CD4-positive, alpha-beta T cell treated with Interferon alpha-2 for 1 hour (primary cell): Measurements from ENCODE around the gene COG3.

ENCODE experiments used
- DNase-seq, 2 donors: peaks; one replicate each; pipeline ENCODE4 v3.0.0-alpha.2; 2020 to 2022

The COG3 gene

GRCh38 chr13:45508776-45509175, 44.0 kb downstream of the COG3 start:
- DNase-seq, result no peak

DNA sequence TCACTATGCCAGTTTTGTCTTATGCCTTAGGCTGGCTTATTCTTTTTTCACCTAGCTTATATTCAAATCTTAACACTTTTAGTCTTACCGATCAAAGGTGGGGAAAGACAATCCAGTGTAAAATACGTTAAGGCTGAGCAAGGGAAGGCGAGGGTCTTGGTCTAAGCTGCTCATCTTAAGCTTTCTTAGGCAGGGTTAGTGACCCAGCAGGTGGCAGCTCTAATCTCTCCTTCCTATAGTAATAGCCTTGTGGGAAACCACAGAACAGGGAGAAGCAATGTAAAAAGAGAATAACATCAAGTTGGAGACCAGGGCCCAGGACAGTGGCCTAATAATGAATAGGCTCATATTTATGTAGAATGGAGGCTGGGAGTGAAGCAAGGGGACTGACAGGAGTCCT, 45.9 kb downstream of the COG3 start:
- DNase-seq, result no peak

DNA sequence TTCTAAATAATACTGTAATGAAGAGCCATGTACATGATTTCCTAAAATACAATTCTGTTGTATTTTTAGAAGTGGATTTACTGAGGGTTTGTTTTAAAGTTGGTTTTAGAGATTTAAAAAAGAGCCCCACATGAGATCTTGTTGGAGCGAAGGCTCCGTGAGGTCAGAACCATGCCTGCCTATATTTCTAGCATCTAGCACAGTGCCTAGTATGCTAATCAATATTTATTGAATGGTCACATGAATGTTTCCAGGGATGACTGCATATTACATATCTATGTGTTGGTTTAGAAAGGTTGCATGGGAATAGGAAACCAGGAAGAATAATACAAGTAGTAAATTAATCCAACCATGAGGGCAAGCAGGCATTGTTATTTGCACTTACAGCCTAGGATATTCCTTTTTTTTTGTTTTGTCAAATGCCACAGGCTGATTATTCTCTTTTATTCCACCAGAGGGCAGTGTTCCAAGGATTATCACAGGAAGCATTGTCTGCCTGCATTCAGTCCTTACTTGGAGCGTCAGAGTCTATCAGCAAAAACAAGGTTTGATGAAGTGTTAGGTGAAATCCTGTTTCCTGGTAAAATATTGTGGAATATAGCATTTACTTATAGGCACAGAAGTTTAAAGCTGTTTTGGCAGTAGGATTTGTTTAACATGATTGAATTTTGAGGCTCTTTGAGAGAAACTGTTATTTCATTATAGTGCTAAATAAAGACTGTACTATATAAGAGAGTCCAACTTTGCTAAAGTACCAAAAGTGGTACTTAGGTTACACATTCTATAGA, 46.8 kb downstream of the COG3 start:
- peak; percentile 16 to 75 for DNase-seq

GRCh38 chr13:45512098-45512496, 47.4 kb downstream of the COG3 start:
- DNase-seq, result no peak

GRCh38 chr13:45516757-45517156, 52.0 kb downstream of the COG3 start:
- DNase-seq, result no peak

- no peak for DNase-seq
Observed at GRCh38 chr13:45518525-45519245, 53.9 kb downstream of the COG3 start.

- no peak for DNase-seq
Observed at GRCh38 chr13:45519493-45519892, 54.8 kb downstream of the COG3 start.

DNA sequence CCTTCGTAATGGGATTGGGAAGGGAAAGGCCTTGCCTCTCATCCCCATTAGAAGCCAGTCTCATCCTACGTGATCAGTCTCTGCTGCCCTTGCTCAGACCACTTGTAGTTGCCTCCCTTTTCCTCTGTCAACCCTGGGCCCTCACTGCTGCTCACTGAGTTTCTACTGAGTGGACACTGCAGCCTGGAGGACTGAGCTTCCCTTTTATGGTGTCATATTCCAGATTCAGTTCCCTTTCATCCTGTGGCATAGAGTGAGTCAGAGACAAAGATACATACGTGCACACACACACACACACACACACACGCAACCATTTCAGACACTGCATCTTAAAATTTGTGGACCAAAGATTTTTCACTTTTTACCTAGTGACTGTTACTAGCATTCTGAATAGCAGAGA, 56.6 kb downstream of the COG3 start:
- DNase-seq, result peak; percentile 2 to 34

DNA sequence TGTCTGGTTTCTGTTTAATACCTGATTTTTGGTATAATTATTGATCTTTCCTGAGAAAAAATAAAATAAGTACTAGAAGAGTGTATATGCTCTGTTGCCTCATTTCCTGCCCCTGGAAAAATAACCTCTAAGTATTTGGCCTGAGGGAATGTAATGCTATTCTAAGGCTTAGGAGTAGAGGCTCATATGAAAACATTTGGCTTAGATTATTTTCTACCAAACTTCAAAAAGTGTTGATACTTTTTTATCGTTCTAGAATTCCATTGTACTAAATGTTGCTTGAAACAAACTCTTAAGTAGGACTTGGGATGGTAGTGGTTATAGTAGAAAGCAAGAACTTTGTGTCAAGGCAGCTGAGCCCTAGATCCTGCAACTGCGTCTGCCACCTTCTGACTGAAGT, 57.8 kb downstream of the COG3 start:
- DNase-seq, result no peak

DNA sequence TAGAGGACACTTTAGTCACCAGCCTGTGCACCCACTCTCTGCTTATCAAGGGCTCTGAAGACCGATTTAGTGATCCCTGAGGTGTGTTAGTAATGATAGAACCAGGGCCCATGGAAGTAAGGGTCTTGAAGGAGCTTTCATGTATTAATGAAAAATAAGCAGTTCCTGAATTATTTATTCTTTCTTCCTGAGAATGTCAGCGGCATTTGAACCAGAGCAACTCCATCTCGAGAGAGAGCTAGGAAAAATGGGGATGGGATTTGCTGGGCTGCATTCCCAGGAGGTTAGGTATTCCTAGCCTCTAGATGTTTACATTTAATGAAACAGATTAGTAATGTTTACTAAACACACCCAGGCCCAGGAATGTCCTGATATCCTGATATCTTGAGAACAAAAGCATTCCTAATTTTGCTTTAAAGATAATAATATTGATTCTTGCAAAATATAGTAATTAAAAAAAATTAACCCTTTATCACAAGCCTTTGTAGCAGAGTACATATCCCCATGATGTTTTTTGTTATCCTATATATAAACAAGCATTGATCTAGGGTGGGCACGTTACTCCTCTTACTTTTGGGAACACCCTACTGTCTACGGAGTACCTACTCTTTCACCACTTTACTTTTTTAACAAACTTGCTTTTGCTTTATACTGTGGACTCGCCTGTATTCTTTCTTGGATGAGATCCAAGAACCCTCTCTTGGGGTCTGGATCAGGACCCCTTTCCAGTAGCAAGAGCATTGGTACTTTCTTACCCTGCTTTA, 63.1 kb downstream of the COG3 start:
- no peak for DNase-seq

GRCh38 chr13:45529758-45530157, 65.0 kb downstream of the COG3 start:
- DNase-seq, result no peak

DNA sequence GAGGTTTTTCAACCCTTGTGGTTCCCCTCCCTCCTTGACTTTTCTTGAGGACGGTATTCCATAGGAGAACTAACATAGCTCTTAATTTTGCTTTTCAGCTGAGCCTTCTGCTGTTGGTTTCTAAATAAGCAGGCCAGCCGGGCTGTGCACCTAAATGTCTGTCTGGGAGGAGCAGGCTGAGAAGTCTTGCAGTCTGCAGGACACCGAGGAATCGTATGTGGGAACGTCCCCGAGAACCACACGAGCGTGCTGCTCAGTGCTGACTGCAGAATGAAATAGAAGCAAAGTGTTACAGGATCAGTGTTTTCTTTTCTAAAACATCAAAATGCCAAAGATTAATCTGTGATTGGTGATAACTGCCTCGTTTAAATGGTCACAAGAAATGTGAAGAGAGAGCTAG, 69.9 kb downstream of the COG3 start:
- DNase-seq, result no peak

GRCh38 chr13:45536224-45536623, 71.5 kb downstream of the COG3 start:
- DNase-seq, result no peak

- no peak for DNase-seq
Observed at GRCh38 chr13:45537516-45537915, 72.8 kb downstream of the COG3 start.

DNA sequence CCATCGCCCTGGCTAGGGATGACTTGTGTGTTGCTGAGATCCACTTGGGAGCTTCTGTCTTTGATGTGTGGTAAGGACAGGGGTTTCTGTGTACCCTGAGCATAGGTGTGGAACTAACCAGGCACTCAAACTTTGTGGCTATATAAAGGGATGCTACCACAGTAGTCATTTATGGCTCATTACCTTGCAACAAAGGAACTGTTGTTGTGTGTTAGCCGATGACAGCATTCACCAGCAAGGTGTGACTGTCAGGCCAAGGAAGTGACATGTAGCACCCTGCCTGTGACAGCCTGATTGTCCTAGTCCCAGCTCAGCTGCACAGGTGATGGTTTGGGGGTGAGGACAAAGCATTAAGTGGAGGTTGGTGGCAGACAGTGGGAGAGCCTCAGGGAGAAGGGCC, 73.6 kb downstream of the COG3 start:
- no peak for DNase-seq

GRCh38 chr13:45540195-45540594, 75.5 kb downstream of the COG3 start:
- DNase-seq, result no peak

- DNase-seq, result no peak
Observed at GRCh38 chr13:45540864-45541263, 76.1 kb downstream of the COG3 start.

DNA sequence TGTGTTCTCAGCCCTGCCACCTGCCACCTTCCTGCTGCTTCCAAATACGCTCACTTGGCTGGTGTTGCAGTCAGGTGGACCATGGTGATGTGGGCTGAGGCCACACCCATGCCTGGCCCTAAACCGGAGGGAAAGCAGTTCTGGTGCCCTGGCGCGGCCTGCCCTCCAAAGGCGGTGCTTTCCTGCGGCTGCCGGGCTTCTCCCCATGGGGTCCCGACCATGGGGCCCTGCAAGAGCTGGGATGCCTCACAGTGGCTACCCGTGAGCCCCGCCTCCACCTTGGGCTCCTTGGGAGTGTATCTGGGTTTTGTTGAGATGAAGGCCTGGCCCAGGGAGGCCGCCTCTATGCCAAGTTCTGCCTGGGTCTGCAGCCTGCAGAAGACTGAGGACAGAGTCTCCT, 77.1 kb downstream of the COG3 start:
- no peak for DNase-seq

GRCh38 chr13:45542391-45542790, 77.7 kb downstream of the COG3 start:
- no peak for DNase-seq

GRCh38 chr13:45542878-45543277, 78.1 kb downstream of the COG3 start:
- DNase-seq, result no peak

DNA sequence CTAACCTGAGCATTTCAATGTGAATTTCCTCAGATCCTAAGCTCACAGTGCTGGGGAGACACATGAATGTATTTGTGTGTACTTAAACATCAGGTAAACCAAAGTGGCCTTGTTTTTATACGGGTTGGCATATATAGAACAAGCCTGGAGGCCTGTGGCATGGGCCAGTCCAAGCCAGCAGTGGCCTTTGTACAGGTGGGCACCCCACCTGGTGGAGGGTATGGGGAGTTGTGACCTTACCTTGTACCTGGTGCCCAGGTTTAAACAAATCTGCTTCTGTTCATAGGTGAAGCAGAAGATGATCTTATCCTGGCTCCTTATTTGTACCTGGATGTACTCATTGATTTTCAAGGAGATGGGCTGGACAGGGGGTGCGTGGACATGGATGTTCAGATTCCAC, 79.8 kb downstream of the COG3 start:
- no peak for DNase-seq

DNA sequence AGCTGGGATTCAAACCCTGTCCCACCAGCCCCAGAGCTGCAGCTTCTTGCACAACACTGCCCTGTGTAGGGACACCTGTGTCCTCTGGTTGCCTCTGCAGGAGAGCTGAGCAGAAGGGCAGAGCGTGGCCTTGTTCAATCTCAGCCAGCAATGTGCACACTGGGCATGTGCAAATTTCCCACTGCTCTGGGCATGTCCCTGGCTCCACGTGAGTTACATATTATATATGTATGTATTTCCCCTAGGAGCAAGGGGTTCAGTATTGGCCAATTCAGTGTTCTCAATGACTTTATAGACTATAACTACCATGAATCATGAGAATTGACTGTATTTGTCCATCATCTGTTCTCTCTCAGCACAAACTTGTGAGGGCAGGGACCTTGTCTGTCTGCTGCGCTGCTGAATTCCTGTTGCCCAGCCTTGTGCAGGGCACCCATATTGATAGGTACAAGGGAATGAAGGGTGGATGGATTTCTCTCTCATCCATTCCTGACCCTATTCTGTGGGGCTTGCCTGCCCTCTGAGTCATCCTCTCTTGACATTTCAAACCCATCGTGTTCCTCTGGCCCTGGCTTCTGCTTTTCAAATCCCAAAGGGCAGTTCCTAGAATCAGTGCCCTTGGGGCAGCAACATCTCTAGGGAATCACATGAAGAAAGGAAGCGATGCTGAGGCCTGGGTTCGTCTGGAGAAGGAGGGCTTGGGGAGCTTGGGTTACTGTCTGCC, 81.1 kb downstream of the COG3 start:
- DNase-seq, result no peak

GRCh38 chr13:45546410-45546765, 81.6 kb downstream of the COG3 start:
- DNase-seq, result no peak
